GM19467 (cell line): ENCODE measurements around the gene TNIP1.

Experiments
- ATAC-seq: cut with Tn5 transposase; IDR thresholded peaks from one replicate; pipeline ENCODE4 v1.9.1; 2021; ENCODE audit warnings: mild to moderate bottlenecking, moderate library complexity; ENCODE audit not compliant: unreplicated experiment

TNIP1 gene

GRCh38 chr5:151042453-151043093, 38.3 kb downstream of the TNIP1 start:
- no peak for ATAC-seq

GRCh38 chr5:151041577-151042268, 39.1 kb downstream of the TNIP1 start:
- ATAC-seq = no peak

GRCh38 chr5:151040211-151040747, 40.6 kb downstream of the TNIP1 start:
- no peak for ATAC-seq

GRCh38 chr5:151039665-151040064, 41.2 kb downstream of the TNIP1 start:
- no peak for ATAC-seq

- ATAC-seq = no peak
Measured at GRCh38 chr5:151038801-151039238, 42.0 kb downstream of the TNIP1 start.

DNA sequence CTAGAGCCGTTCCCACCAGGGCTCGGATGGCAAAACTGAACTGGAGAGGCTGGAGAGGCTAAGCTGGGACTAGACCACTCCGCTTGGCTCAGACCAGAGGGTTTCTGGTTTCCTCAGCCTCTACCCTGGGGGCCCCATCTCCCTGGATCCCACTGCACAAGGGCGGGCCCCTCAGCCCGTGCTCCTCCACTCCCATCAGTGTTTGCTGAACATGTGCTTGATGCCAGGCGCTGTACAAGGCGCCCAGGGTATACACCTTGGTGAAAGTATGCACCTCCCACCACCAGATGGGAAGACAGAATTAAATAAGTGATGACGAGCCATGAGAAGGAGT, 42.5 kb downstream of the TNIP1 start:
- no peak for ATAC-seq

DNA sequence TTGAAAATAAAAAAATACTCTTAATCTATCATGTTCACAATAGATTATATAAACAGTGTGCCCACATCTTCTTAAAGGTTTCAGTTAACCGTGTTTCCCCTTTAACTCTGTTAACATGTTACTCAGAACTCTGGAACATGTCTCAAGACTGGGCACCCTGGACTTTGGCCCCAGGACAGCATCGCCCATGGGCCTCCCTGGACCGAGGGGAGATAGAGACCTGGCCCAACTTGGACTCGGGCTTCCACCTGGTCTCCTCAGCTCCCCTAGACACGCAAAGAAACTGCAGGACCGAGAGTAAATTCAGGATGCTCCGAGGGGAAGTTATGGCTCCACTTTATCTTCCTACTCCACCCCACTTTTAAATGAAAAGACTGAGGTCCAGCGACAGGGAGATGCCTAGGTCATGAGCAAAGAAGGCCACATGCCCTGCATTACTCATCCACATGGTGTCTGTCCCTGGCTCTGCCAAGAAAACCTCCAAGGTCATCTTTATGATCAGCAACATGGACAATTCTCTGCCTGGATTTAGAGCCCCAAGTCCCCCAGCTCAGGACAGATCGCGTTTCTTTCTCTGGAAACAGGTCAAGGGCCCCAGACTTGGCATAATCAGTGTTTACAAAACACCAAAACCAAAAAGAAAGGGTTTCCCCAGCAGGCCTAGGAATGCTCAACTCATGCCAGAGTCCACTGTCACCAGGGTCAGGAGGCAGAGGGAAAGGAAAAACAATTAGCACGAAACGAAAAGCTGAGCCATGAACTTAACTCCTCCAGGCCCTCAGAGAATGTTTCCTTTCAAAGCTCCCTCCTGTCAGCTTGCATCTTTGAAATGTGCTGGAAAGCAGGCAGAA, 43.0 kb downstream of the TNIP1 start:
- no peak for ATAC-seq

- ATAC-seq = no peak
Measured at GRCh38 chr5:151036556-151036955, 44.3 kb downstream of the TNIP1 start.

- ATAC-seq = no peak
Measured at GRCh38 chr5:151034422-151035379, 46.1 kb downstream of the TNIP1 start.

DNA sequence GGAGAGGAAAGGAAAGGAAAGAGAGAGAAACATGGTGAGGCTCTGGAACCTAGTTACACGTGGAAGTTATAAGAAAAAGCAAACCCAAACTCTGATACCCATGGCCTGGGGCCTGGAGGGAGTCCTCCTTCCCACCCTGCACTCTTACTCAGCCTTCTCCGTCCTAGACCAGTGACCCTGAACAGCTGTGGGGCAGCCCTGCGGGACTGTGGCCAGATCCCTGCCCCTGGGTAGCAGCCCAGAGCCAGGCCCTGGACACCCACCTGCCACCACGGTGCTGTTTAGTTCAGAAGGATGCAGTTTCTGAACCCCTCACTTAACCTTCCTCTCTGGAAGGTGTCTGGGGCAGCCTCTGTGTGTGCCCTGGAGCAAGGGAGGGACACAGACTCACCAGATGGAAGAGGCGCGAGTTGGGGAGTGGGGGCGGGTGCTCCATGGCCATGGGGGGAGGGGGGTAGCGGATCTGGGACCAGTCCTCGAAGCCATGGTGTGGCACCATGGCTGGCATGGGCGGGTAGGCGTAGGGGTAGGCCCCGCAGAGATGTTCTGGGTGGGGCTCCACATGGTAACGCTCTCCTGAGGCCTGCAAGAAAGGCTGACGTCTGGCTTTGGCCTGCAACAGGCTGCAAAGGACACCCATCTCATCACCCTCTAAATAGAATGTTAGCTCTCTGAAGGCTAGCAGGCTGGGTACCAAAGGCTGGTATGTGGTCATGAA, 47.5 kb downstream of the TNIP1 start:
- ATAC-seq = no peak

DNA sequence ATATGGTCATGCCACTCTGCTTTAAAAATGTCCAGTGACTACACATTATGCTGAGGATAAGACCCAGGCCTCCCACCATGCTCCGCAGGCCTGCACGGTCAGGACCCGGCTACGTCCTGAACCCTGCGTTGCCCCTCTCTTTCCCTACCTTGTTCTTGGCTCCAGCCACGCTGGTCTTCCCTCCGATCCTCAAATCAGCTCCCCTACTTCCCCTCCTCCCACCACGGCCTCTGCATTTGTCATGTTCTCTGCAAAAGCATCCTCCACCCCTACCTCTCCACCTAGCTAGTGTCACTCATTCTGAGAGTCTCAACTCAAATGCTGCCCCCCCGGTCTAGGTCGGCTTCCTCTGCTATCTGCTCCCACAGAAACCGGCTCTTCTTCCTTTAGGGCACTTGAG, 49.3 kb downstream of the TNIP1 start:
- ATAC-seq = no peak

GRCh38 chr5:151030379-151030778, 50.5 kb downstream of the TNIP1 start:
- ATAC-seq = no peak

- ATAC-seq = no peak
Measured at GRCh38 chr5:151030056-151030336, 50.8 kb downstream of the TNIP1 start.

DNA sequence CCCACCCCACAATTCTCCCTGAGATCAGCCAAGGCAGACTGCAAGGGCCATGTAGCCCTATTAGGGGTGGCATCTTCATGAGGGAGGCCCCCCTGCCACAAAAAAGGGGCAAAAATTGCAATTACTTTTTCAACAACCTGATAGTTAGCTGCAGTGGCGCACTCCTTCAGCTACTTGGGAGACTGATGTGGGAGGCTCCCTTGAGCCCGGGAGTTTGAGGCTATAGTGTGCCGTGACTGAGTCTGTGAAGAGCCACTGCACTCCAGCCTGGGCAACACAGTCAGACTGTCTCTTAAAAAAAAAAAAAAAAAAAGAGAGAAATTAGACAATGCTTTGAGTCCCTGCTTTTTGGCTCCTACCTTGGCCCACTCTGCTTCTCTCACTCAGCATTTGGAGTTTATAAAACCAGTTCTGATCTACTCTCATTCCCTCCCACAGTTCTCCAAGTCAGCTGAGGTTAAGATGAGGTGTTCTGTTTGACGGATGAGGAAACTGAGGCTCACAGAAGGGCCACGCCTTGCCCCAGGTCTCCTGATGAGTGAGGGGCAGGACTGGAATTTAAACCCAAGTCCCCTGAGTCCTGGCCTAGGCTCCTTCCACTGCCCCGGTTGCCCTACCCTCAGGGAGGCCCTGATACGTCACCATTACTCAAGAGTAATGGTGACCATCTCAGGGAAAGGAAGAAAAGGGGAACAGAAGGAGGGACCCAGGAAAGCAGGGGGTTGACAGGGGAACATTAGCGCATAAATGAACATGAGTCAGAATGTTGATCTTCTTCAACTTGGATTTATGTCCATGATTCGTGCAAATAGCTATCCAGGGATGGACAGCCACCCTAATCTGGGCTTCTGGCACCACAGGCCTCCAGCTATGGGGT, 51.4 kb downstream of the TNIP1 start:
- no peak for ATAC-seq

DNA sequence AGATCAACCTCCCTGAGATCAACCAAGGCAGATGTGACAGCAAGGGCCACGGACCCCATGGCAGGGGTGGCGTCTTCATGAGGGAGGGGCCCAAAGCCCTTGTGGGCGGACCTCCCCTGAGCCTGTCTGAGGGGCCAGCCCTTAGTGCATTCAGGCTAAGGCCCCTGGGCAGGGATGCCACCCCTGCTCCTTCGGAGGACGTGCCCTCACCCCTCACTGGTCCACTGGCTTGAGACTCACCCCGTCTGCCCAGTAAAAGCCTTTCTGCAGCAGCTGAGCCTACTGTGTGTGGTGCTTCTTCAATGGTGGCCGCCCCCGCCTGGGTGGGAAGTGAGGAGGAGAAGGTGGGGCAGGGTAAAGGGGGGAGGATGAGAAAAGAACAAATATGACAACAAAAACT, 52.1 kb downstream of the TNIP1 start:
- ATAC-seq = no peak

DNA sequence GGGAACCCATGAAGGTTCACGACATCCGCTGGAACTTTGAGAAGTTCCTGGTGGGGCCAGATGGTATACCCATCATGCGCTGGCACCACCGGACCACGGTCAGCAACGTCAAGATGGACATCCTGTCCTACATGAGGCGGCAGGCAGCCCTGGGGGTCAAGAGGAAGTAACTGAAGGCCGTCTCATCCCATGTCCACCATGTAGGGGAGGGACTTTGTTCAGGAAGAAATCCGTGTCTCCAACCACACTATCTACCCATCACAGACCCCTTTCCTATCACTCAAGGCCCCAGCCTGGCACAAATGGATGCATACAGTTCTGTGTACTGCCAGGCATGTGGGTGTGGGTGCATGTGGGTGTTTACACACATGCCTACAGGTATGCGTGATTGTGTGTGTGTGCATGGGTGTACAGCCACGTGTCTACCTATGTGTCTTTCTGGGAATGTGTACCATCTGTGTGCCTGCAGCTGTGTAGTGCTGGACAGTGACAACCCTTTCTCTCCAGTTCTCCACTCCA, 52.8 kb downstream of the TNIP1 start:
- ATAC-seq = no peak

DNA sequence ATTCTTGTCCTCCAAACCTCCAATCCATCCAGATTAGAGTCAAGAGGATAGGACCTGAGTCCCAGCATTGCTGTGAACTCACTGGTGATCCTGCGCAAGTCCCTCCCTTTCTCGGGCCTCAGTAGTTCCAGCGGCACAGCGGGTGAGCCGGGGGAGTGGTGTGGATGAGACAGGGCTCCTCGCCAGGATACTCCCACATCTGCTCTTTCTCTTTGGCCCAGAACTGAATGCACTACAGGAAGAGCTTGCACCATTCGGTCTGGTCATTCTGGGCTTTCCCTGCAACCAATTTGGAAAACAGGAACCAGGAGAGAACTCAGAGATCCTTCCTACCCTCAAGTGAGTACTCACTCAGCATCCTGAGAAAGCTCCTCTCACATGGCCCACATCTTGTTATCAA, 54.2 kb downstream of the TNIP1 start:
- no peak for ATAC-seq

- no peak for ATAC-seq
Measured at GRCh38 chr5:151026088-151026487, 54.7 kb downstream of the TNIP1 start.

- ATAC-seq = no peak
Measured at GRCh38 chr5:151025250-151025606, 55.6 kb downstream of the TNIP1 start.
